Lower leg skin (tissue), 3 donors: ENCODE data around the gene MSMP.

Experiments
- CTCF ChIP-seq, 3 donors: fragments of 450-650 bp; IDR thresholded peaks; one replicate each; pipeline ENCODE4 v1.5.1; 2016; ENCODE audit warnings: antibody characterized with exemption in 3 of 3, mild to moderate bottlenecking in 3 of 3, moderate library complexity in 2 of 3
- POLR2A ChIP-seq, 2 donors: fragments of 450-650 bp; IDR thresholded peaks; one replicate each; pipeline ENCODE4 v1.6.1; 2016 to 2017; ENCODE audit warnings: antibody characterized with exemption in 2 of 2, mild to moderate bottlenecking in 1 of 2, moderate library complexity in 1 of 2

- TF ChIP-seq CTCF (IDR thresholded peaks at IDR 0.05), result no peak
- no peak for TF ChIP-seq POLR2A (IDR thresholded peaks at IDR 0.05)
Measured at GRCh38 chr9:35732185-35732799, 21.8 kb downstream of the MSMP start, which contains the start of the genes CREB3 and TLN1.
